PFSK-1 (cell line): ENCODE measurements around the gene FAM20C.

Source experiments
- POLR2AphosphoS5 ChIP-seq: IDR thresholded peaks from 2 replicates; pipeline ENCODE4 v1.6.1; 2012; ENCODE audit warnings: low read depth, mild to moderate bottlenecking, control low read depth, low read length, moderate library complexity
- TAF1 ChIP-seq: IDR thresholded peaks from 2 replicates; pipeline ENCODE4 v1.6.1; 2012; ENCODE audit warnings: low read length, control low read depth, borderline replicate concordance; ENCODE audit not compliant: insufficient read depth

- TF ChIP-seq TAF1 (no peak), POLR2AphosphoS5 (no peak)
These were observed 108.3 kb downstream of the FAM20C start for GRCh38 chr7:300546-301290.
